Duodenal mucosa (tissue), 2 donors: ENCODE results near the gene SCARF2.

Experiments used
- H3K27ac ChIP-seq: one replicate; pipeline ENCODE4 v1.7.0; 2013; ENCODE audit warnings: low read depth, low read length
- H3K27me3 ChIP-seq, 2 donors: one replicate each; pipeline ENCODE4 v1.7.0; 2013; ENCODE audit warnings: low read length in 2 of 2, control low read depth in 1 of 2; ENCODE audit not compliant: insufficient read depth in 2 of 2, control insufficient read depth in 1 of 2
- H3K36me3 ChIP-seq, 2 donors: one replicate each; pipeline ENCODE4 v1.7.0; 2013; ENCODE audit warnings: low read length in 2 of 2, control low read depth in 1 of 2; ENCODE audit not compliant: insufficient read depth in 2 of 2, control insufficient read depth in 1 of 2
- H3K4me1 ChIP-seq, 2 donors: one replicate each; pipeline ENCODE4 v1.7.0; 2013; ENCODE audit warnings: low read length in 2 of 2, control low read depth in 1 of 2; ENCODE audit not compliant: insufficient read depth in 2 of 2, control insufficient read depth in 1 of 2
- H3K4me3 ChIP-seq, 2 donors: one replicate each; pipeline ENCODE4 v1.7.0; 2013; ENCODE audit warnings: low read length in 2 of 2, low read depth in 1 of 2
- H3K9ac ChIP-seq, 2 donors: one replicate each; pipeline ENCODE4 v1.7.0; 2013; ENCODE audit warnings: low read length in 2 of 2, low read depth in 1 of 2
- H3K9me3 ChIP-seq, 2 donors: one replicate each; pipeline ENCODE4 v1.7.0; 2013; ENCODE audit warnings: low read length in 2 of 2, control low read depth in 1 of 2; ENCODE audit not compliant: control insufficient read depth in 1 of 2

The SCARF2 gene

DNA sequence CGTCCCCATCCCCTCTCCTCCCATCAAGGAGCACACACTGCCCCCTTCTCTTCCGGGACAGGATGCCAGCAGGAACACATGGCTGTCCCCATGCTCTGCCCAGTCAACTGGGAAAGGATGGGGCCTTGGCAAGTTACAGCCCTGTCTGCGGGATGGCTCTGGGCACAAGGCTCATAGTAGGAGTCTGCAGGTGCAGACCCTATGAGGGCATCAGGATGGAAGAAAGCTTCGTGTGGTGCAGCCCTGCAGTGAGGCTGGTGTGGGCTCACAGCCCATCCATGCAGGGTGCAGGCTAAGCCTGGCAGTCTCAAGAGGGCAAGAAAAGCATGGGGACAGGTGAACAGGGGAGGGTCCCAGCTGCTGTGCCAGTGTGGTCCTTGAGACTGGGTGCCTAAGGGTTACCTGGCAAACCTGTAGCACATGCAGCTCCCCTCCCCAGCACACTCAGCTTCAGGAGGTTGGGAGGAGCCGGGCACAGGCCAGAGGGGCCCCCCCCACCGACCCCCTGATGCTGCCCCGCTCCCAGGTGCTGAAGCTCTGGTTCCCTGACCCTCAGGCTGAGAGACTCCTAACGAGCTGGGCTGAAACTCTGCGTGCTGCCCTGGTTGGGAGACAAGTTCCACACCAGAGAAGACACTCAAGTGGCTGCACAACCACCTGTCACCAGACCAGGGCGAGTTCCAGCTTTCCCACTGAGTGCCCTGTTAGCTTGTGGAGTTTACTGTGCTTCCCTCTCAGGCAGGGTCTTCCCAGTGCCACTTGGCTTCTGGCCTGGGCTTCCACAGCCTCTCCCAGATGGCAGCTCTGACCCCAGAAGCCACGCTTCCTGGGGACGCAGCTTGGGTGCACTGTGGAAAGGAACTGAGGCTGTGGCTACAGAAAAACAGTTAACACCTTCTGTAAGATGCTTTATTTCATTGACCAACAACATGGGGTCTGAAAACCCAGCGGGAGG, 3.3 kb upstream of the SCARF2 start:
- no peak overlapping the region for H3K4me3 ChIP-seq
- H3K9ac ChIP-seq, result no peak overlapping the region
- peaks cover 22 to 23% of the 10 kb centered on the region in 2 donors for H3K27me3 ChIP-seq
- H3K36me3 ChIP-seq, result peaks cover 4 to 18% of the 10 kb centered on the region in 2 donors
- H3K9me3 ChIP-seq, result no peaks in the 10 kb centered on the region
- no peak overlapping the region for H3K27ac ChIP-seq
- peaks cover 0 to 22% of the 10 kb centered on the region in 2 donors for H3K4me1 ChIP-seq

DNA sequence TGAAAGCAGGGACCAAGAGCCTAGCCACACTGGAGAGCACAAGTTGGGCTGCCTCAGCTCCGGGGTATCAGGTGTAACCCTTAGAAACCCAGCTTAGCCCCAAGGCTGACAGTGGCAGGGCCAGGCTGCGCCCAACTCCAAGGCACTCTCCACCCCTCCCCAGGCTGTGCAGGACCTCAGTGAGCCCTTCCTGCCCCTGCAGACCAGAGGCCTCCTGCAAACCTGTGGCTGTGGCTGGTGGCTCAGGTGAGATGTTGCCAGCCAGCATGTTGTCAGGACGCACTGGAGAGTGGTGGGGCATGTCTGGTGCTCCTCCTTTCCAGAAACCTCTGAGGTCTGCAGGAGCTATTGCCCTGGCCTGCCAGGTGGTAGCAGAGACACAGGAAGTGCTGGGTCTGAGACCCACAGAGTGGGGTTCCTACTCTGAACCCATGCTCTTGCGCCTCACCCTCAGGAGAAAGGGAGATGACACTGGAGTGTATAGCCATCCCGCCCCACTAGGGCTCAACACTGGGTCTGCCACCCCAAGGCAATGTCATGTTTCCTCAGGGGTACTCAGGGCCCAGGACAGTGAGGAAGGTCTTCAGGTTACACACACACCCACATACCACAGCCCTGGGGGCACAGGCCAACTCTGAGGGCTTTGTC, 2.4 kb upstream of the SCARF2 start:
- Histone ChIP-seq H3K9ac (no peak overlapping the region), H3K27me3 (peaks cover 30 to 31% of the 10 kb centered on the region in 2 donors), H3K9me3 (no peaks in the 10 kb centered on the region), H3K4me3 (no peak overlapping the region), H3K27ac (no peak overlapping the region), H3K4me1 (peaks cover 0 to 28% of the 10 kb centered on the region in 2 donors), H3K36me3 (peaks cover 4 to 15% of the 10 kb centered on the region in 2 donors)

GRCh38 chr22:20439556-20439927, 1.9 kb upstream of the SCARF2 start:
- H3K27ac ChIP-seq, result no peak overlapping the region
- H3K9ac ChIP-seq, result no peak overlapping the region
- no peak overlapping the region for H3K4me3 ChIP-seq
- H3K9me3 ChIP-seq, result no peaks in the 10 kb centered on the region
- peaks cover 0 to 28% of the 10 kb centered on the region in 2 donors for H3K4me1 ChIP-seq
- H3K36me3 ChIP-seq, result peaks cover 4 to 14% of the 10 kb centered on the region in 2 donors
- H3K27me3 ChIP-seq, result peaks cover 35% of the 10 kb centered on the region in 2 donors

GRCh38 chr22:20438678-20439492, 1.3 kb upstream of the SCARF2 start:
- Histone ChIP-seq H3K27ac (no peak overlapping the region), H3K4me3 (peak overlapping the region in 1 of 2 donors; percentile 51), H3K4me1 (peaks cover 0 to 28% of the 10 kb centered on the region in 2 donors), H3K36me3 (peaks cover 4 to 9% of the 10 kb centered on the region in 2 donors), H3K9me3 (no peaks in the 10 kb centered on the region), H3K9ac (peak overlapping the region; percentile 25 to 43), H3K27me3 (peaks cover 39 to 41% of the 10 kb centered on the region in 2 donors)

DNA sequence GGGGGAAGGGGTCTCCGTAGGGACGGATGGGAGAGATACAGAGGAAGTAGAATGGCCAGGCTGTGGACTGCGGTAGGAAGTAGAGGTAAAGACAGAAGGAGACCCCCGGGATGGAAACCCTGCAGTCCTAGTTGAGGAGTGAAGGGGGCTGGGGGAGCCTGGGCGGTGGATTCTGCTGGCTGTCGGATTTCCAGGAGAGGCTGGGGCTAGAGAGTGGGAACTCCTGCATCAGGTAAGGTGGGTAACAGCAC, 727 bp upstream of the SCARF2 start:
- Histone ChIP-seq H3K36me3 (peaks cover 4 to 9% of the 10 kb centered on the region in 2 donors), H3K4me3 (peak overlapping the region; percentile 29 to 51), H3K9ac (peak overlapping the region; percentile 25 to 43), H3K9me3 (no peaks in the 10 kb centered on the region), H3K4me1 (peaks cover 0 to 28% of the 10 kb centered on the region in 2 donors), H3K27me3 (peaks cover 42 to 44% of the 10 kb centered on the region in 2 donors), H3K27ac (peak overlapping the region; percentile 58)

- Histone ChIP-seq H3K4me1 (peaks cover 0 to 21% of the 10 kb centered on the region in 2 donors), H3K36me3 (peaks cover under 1 to 4% of the 10 kb centered on the region in 2 donors), H3K4me3 (peak overlapping the region; percentile 54 to 62), H3K27ac (peak overlapping the region; percentile 20), H3K9me3 (no peaks in the 10 kb centered on the region), H3K9ac (peak overlapping the region; percentile 32 to 38), H3K27me3 (peaks cover 54 to 57% of the 10 kb centered on the region in 2 donors)
Observed at GRCh38 chr22:20436768-20437612, 635 bp downstream of the SCARF2 start.

- peak overlapping the region; percentile 54 to 62 for H3K4me3 ChIP-seq
- peaks cover 2 to 22% of the 10 kb centered on the region in 2 donors for H3K4me1 ChIP-seq
- peaks cover 60% of the 10 kb centered on the region in 2 donors for H3K27me3 ChIP-seq
- H3K9me3 ChIP-seq, result no peaks in the 10 kb centered on the region
- H3K9ac ChIP-seq, result no peak overlapping the region
- H3K27ac ChIP-seq, result no peak overlapping the region
- H3K36me3 ChIP-seq, result peaks cover 0 to 4% of the 10 kb centered on the region in 2 donors
Observed at GRCh38 chr22:20436307-20436767, 1.3 kb downstream of the SCARF2 start.

GRCh38 chr22:20435436-20436306, 2.0 kb downstream of the SCARF2 start:
- Histone ChIP-seq H3K9ac (no peak overlapping the region), H3K9me3 (no peaks in the 10 kb centered on the region), H3K27ac (no peak overlapping the region), H3K4me1 (peaks cover 6 to 29% of the 10 kb centered on the region in 2 donors), H3K4me3 (peak overlapping the region; percentile 21 to 54), H3K27me3 (peaks cover 63 to 67% of the 10 kb centered on the region in 2 donors), H3K36me3 (peaks cover 0 to 2% of the 10 kb centered on the region in 2 donors)
